Spleen (tissue), 11 donors: ENCODE measurements around the gene LINC01488. TPM values are rescaled to one million over a fixed set of nuclear protein-coding genes. Genes with fewer than 3 reads are reported as not detected.

ENCODE experiments used
- DNase-seq: peaks from one replicate; pipeline ENCODE4 v3.0.0-alpha.2; 2020
- H3K27ac ChIP-seq, 8 donors: fragments of 200-600 bp; sonication (generic) in 7 of 8; 1 replicate in 4 of 8; 2 replicates in 4 of 8; pipeline versions ENCODE4 v1.5.0 to v1.8.0; 2016 to 2021; ENCODE audit warnings: inconsistent platforms in 4 of 8, mild to moderate bottlenecking in 4 of 8, moderate library complexity in 1 of 8
- H3K27me3 ChIP-seq, 7 donors: fragments of 200-600 bp; sonication (generic) in 6 of 7; replicated peaks in 1 of 7; 1 replicate in 4 of 7; 2 replicates in 3 of 7; pipeline versions ENCODE4 v1.5.0 to v1.8.0; 2016 to 2021; ENCODE audit warnings: inconsistent platforms in 3 of 7, mild to moderate bottlenecking in 1 of 7
- H3K36me3 ChIP-seq, 6 donors: fragments of 200-600 bp; sonication (generic) in 5 of 6; 1 replicate in 4 of 6; 2 replicates in 2 of 6; pipeline versions ENCODE4 v1.5.0 to v1.8.0; 2016 to 2021; ENCODE audit warnings: inconsistent platforms in 2 of 6
- H3K4me1 ChIP-seq, 6 donors: fragments of 200-600 bp; sonication (generic) in 5 of 6; 1 replicate in 3 of 6; 2 replicates in 3 of 6; pipeline versions ENCODE4 v1.5.0 to v1.8.0; 2016 to 2021; ENCODE audit warnings: inconsistent platforms in 3 of 6
- H3K4me3 ChIP-seq, 8 donors: fragments of 200-600 bp; sonication (generic) in 7 of 8; 1 replicate in 4 of 8; 2 replicates in 4 of 8; pipeline versions ENCODE4 v1.5.0 to v1.8.0; 2016 to 2021; ENCODE audit warnings: inconsistent platforms in 4 of 8, mild to moderate bottlenecking in 4 of 8, moderate library complexity in 2 of 8
- H3K9me3 ChIP-seq, 8 donors: fragments of 200-600 bp; sonication (generic) in 7 of 8; 1 replicate in 4 of 8; 2 replicates in 4 of 8; pipeline versions ENCODE4 v1.5.0 to v1.8.0; 2016 to 2021; ENCODE audit warnings: inconsistent platforms in 4 of 8
- POLR2A ChIP-seq, 3 donors: fragments of 450-650 bp; IDR thresholded peaks; one replicate each; pipeline ENCODE4 v1.5.1; 2017; ENCODE audit warnings: antibody characterized with exemption in 3 of 3, mild to moderate bottlenecking in 1 of 3
- POLR2AphosphoS5 ChIP-seq, 3 donors: sonication (generic); formaldehyde crosslinking; IDR thresholded peaks; one replicate each; pipeline ENCODE4 v1.5.1; 2017; ENCODE audit warnings: antibody characterized with exemption in 3 of 3
- WGBS, 5 donors: extraction: QIAGEN DNeasy Blood & Tissue Kit in 3 of 5; methylation state at CpG; one replicate each; pipeline versions ENCODE4 v1.1.5 to v1.1.7; 2013 to 2018; 5-methylcytosine and 5-hydroxymethylcytosine counted together
- intact Hi-C: fragments of 100-400 bp; cut with DNase I; formaldehyde crosslinking; loops from one replicate; pipeline ENCODE4 v1.15.0; 2023; ENCODE audit warnings: low total_unique reads
- polyA plus RNA-seq, 3 donors: library from polyadenylated mRNA; stranded (reverse); fragments of 200-250 nt; gene quantifications; one replicate each; pipeline ENCODE4 v1.2.1, GENCODE V29; 2013
- total RNA-seq, 7 donors: library from RNA; depleted of rRNA in 3 of 7; stranded (reverse); fragments of >200 nt in 3 of 7; fragmentation: NEBNext Ultra II Directional in 4 of 7; extraction: Animal tissue kit (Norgen Biotek cat#: 25700) in 4 of 7; gene quantifications; one replicate each; pipeline versions ENCODE4 v1.1.0 to v1.2.1, GENCODE V29; 2016 to 2021
- TF ChIP-seq, protein P1 (sequence below), 11 experiments: fragments of 200-600 bp in 7 of 11; fragments of 450-650 bp in 4 of 11; sonication (generic) in 4 of 11; IDR thresholded peaks in 8 of 11; conservative IDR thresholded peaks in 3 of 11; 1 replicate in 7 of 11; 2 replicates in 4 of 11; pipeline versions ENCODE4 v1.4.0 to v1.8.0; 2016 to 2021; ENCODE audit warnings: antibody characterized with exemption in 11 of 11, inconsistent platforms in 4 of 11, mild to moderate bottlenecking in 1 of 11
- donor health status: healthy with polysubstance abuse.
- donor health status: DM: no; HTN: no; CAD: no; lungs with moderate emphysema.
- donor health status: DM: no; HTN: no; CAD: no.
- donor health status: Bipolar disorder and iron deficiency.
- donor health status: healthy.
- donor health status: DM: no; HTN: no; CAD: no.
- donor health status: DM: yes; HTN: yes; CAD: no.

The LINC01488 gene
- total and polyA plus RNA-seq, 10 donors = not detected

DNA sequence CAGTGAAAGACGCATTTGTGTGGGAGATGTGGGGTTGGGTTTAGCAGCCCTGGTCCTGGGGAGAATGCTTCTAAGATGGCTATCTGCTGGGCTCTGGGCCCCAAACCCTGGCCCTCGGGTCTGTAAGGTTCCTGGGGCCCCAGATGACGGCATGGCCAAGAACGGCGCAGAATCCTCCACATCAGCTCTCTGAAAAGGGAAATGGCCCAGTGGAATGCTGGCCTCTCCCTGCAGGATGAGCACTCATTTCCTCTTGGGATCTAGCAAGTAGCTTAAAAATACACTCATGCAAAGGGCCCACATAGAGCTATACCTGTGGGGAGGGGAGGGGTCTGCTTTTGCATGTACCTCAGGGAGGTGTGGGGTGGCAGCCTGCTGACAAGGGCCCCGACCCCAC lies 37.5 kb upstream of the LINC01488 start:
- TF ChIP-seq POLR2AphosphoS5 (IDR thresholded peaks at IDR 0.05) (no peak), POLR2A (IDR thresholded peaks at IDR 0.05) (no peak)
- TF ChIP-seq, protein P1, sequence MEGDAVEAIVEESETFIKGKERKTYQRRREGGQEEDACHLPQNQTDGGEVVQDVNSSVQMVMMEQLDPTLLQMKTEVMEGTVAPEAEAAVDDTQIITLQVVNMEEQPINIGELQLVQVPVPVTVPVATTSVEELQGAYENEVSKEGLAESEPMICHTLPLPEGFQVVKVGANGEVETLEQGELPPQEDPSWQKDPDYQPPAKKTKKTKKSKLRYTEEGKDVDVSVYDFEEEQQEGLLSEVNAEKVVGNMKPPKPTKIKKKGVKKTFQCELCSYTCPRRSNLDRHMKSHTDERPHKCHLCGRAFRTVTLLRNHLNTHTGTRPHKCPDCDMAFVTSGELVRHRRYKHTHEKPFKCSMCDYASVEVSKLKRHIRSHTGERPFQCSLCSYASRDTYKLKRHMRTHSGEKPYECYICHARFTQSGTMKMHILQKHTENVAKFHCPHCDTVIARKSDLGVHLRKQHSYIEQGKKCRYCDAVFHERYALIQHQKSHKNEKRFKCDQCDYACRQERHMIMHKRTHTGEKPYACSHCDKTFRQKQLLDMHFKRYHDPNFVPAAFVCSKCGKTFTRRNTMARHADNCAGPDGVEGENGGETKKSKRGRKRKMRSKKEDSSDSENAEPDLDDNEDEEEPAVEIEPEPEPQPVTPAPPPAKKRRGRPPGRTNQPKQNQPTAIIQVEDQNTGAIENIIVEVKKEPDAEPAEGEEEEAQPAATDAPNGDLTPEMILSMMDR (IDR thresholded peaks at IDR 0.05 in 8 of 11, conservative IDR thresholded peaks at IDR 0.05 in 3 of 11) = no peak
- H3K27ac ChIP-seq = peak overlapping the region; percentile 57 to 88 (median 84)
- no peaks in the 10 kb centered on the region for H3K36me3 ChIP-seq
- WGBS, 5 donors = 39 to 63% (median 50%) methylated on average over 6 of the region's 6 CpGs
- DNase-seq = peak; percentile 63
- no peaks in the 10 kb centered on the region for H3K9me3 ChIP-seq
- intact Hi-C loops = no loop called here
- peak overlapping the region in 6 of 8 donors; percentile 20 to 62 (median 38) for H3K4me3 ChIP-seq
- H3K27me3 ChIP-seq = peaks cover 0 to 8% (median 0%) of the 10 kb centered on the region in 7 donors
- peaks cover 22 to 61% (median 41%) of the 10 kb centered on the region in 6 donors for H3K4me1 ChIP-seq

DNA sequence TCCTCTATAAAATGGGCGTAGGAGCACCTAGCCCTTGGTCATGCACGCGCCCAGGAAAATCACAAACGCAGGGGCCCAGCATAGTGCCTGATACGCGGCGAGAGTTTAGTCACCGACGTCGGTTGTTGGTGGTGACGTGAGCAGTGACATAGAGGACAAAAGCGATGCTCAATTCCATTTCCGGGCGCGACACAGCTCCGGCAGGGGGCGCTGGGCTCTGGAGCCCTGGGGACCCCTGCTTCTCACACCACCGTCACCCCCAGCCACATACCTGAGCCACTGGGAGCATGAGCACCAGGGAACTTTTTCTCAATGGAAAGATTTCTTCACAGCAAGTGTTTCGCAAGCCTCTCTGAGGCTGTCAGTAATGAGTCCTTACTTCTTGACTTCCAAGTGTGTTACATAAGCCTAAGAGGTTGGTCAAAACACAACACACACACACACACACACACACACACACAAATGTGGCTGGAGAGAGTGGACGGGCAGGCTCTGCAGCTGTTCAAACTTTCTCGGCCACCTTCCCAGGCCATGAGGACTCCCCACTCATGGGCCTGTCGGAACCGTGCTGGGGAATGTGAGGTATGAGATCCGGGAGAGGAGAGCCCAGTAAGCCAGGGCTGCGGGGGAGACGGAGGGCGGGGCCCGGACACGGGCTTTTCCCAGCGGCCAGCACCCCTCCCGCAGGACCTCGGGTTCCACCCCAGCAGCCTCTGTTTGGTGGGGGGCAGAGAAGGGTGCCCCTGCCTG lies 36.9 kb upstream of the LINC01488 start:
- H3K36me3 ChIP-seq = no peaks in the 10 kb centered on the region
- peaks cover 26 to 66% (median 47%) of the 10 kb centered on the region in 6 donors for H3K4me1 ChIP-seq
- TF ChIP-seq POLR2AphosphoS5 (IDR thresholded peaks at IDR 0.05) = peak in 1 of 3 donors; percentile 26
- TF ChIP-seq, protein P1 (IDR thresholded peaks at IDR 0.05 in 8 of 11, conservative IDR thresholded peaks at IDR 0.05 in 3 of 11) = peak in 3 of 11 experiments; percentile 11 to 43 (median 22)
- no peak for TF ChIP-seq POLR2A (IDR thresholded peaks at IDR 0.05)
- peak overlapping the region in 1 of 8 donors; percentile 34 for H3K4me3 ChIP-seq
- peak overlapping the region; percentile 57 to 88 (median 84) for H3K27ac ChIP-seq
- WGBS, 5 donors = 43 to 60% (median 51%) methylated on average over 21 to 32 of the region's 32 CpGs
- no peaks in the 10 kb centered on the region for H3K9me3 ChIP-seq
- intact Hi-C loops = no loop called here
- H3K27me3 ChIP-seq = peaks cover 0 to 14% (median 0%) of the 10 kb centered on the region in 7 donors
- peak; percentile 63 for DNase-seq

DNA sequence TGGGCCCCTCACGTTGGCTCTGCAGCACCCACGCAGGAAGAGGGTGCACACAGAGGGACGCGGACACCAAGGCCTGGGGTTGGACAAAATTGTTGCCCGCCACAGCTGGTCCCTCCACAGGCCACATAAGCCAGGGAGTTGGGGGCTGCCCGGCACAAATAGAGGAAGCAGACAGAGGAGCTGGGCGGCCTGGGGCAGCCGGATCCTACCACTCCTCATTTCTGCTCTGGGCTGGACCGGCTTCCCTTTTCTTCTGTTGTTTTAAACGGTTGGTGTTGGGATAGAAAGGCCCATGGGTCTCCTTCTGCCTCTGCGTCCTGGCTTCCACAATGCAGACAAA lies 36.4 kb upstream of the LINC01488 start:
- H3K4me1 ChIP-seq = peaks cover 26 to 72% (median 53%) of the 10 kb centered on the region in 6 donors
- H3K4me3 ChIP-seq = no peak overlapping the region
- H3K9me3 ChIP-seq = no peaks in the 10 kb centered on the region
- no peaks in the 10 kb centered on the region for H3K36me3 ChIP-seq
- H3K27me3 ChIP-seq = peaks cover 0 to 19% (median 0%) of the 10 kb centered on the region in 7 donors
- peak overlapping the region in 7 of 8 donors; percentile 51 to 88 (median 85) for H3K27ac ChIP-seq
- intact Hi-C loops = no loop called here
- peak; percentile 76 for DNase-seq
- TF ChIP-seq POLR2AphosphoS5 (IDR thresholded peaks at IDR 0.05) = no peak
- TF ChIP-seq POLR2A (IDR thresholded peaks at IDR 0.05) = no peak
- TF ChIP-seq, protein P1 (IDR thresholded peaks at IDR 0.05 in 8 of 11, conservative IDR thresholded peaks at IDR 0.05 in 3 of 11) = no peak
- WGBS, 5 donors = 37 to 66% (median 59%) methylated on average over 6 to 11 of the region's 11 CpGs

DNA sequence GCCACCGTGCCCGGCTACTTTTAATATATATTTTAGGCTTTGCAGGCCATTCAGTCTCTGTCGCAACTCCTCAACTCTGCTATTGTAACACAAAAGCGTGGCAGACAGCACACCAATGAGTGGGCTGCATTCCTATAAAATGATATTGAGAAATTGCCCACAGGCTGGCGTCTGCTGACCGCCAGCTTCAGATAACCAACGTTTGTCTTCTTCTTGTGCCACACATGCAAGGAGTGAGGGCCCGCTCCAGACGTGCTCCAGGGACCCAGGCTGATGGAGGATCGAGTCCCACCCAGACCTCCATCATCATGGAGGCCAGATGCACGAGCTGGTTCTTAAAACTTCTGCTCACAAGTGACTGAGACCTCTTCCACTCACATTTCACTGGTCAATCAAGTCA lies 35.4 kb upstream of the LINC01488 start:
- no peaks in the 10 kb centered on the region for H3K9me3 ChIP-seq
- TF ChIP-seq POLR2AphosphoS5 (IDR thresholded peaks at IDR 0.05) (no peak), POLR2A (IDR thresholded peaks at IDR 0.05) (no peak)
- TF ChIP-seq, protein P1 (IDR thresholded peaks at IDR 0.05 in 8 of 11, conservative IDR thresholded peaks at IDR 0.05 in 3 of 11) = no peak
- peaks cover 0 to 27% (median 3%) of the 10 kb centered on the region in 7 donors for H3K27me3 ChIP-seq
- no peaks in the 10 kb centered on the region for H3K36me3 ChIP-seq
- DNase-seq = peak; percentile 55
- intact Hi-C loops = no loop called here
- WGBS, 5 donors = 47 to 84% (median 73%) methylated on average over 9 to 11 of the region's 11 CpGs
- H3K4me1 ChIP-seq = peaks cover 32 to 82% (median 57%) of the 10 kb centered on the region in 6 donors
- no peak overlapping the region for H3K27ac ChIP-seq
- no peak overlapping the region for H3K4me3 ChIP-seq
